ENCODE results near the gene AGO4.

DNA sequence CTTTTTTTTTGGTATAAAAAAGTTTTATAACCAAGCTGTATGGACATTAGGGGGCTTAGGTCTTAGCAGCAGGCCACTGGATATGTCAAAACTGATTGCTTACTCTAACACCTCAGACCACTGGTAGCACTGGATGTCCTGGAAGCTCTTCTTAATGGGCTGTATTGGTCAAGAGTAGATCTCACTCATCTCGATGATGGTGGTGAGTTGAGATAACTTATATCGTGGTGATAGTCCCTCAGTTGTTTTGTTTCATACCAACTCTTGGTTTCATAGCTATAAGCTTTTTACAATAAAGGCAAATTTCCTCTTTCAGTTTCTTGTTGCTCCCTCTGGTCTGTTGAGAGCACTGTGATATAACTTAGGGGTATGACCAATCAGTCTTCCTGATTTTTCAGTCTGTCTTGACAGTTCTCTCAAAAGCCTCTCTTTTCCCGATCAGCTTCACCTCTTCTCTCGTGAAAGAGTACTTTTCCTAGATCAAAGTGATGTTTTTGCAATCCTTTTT lies 65.5 kb downstream of the AGO4 start:
- TF ChIP-seq EZH2 (IDR thresholded peaks at IDR 0.05) (no peak), POLR2AphosphoS5 (IDR thresholded peaks at IDR 0.05; ENCODE audit: borderline replicate concordance, low read depth, low read length) (no peak), FOXP2 (optimal IDR thresholded peaks at IDR 0.05; ENCODE audit: control extremely low read depth, extremely low read length, insufficient read depth) (no peak)
